SJCRH30 (cell line): Measurements from ENCODE around the gene B9D1. TPM values are rescaled to one million over a fixed set of nuclear protein-coding genes. Genes with fewer than 3 reads are reported as not detected.

Experiments
- DNase-seq, 2 experiments: peaks; one replicate each; pipeline ENCODE4 v3.0.0-alpha.2; 2015 to 2020
- H3K27ac ChIP-seq: fragments of 250-450 bp; sonication (Bioruptor Pico); 2 replicates; pipeline ENCODE4 v1.5.1; 2020; ENCODE audit warnings: mild to moderate bottlenecking, moderate library complexity
- H3K27me3 ChIP-seq: fragments of 250-450 bp; sonication (Bioruptor Pico); 2 replicates; pipeline ENCODE4 v1.5.1; 2020; ENCODE audit warnings: mild to moderate bottlenecking, moderate library complexity
- H3K36me3 ChIP-seq: fragments of 250-450 bp; sonication (Bioruptor Pico); 2 replicates; pipeline ENCODE4 v1.5.1; 2020; ENCODE audit warnings: mild to moderate bottlenecking, moderate library complexity
- H3K4me1 ChIP-seq: fragments of 250-450 bp; sonication (Bioruptor Pico); 2 replicates; pipeline ENCODE4 v1.5.1; 2020; ENCODE audit warnings: mild to moderate bottlenecking, moderate library complexity
- H3K4me3 ChIP-seq: fragments of 250-450 bp; sonication (Bioruptor Pico); 2 replicates; pipeline ENCODE4 v1.5.1; 2020; ENCODE audit warnings: mild to moderate bottlenecking, moderate library complexity
- H3K9me3 ChIP-seq: fragments of 250-450 bp; sonication (Bioruptor Pico); replicated peaks from 2 replicates; pipeline ENCODE4 v1.5.1; 2020; ENCODE audit warnings: mild to moderate bottlenecking, moderate library complexity
- total RNA-seq: library from RNA; depleted of rRNA; stranded (reverse); fragments of >200 nt; shearing (Covaris generic); gene quantifications from 2 replicates; pipeline ENCODE4 v1.2.3, GENCODE V29; 2014; rRNA removed

B9D1 gene
- total RNA-seq, 1 experiment from 2014 or later: 15.2 TPM

GRCh38 chr17:19299214-19299747, 63.2 kb downstream of the B9D1 start:
- Histone ChIP-seq H3K36me3 (no peaks in the 10 kb centered on the region), H3K27me3 (no peaks in the 10 kb centered on the region), H3K27ac (no peak overlapping the region), H3K4me3 (no peak overlapping the region), H3K4me1 (peaks cover 30% of the 10 kb centered on the region), H3K9me3 (no peaks in the 10 kb centered on the region)
- DNase-seq: no peak

- H3K27me3 ChIP-seq: no peaks in the 10 kb centered on the region
- no peak for DNase-seq
- H3K27ac ChIP-seq: no peak overlapping the region
- H3K36me3 ChIP-seq: no peaks in the 10 kb centered on the region
- H3K4me1 ChIP-seq: peaks cover 24% of the 10 kb centered on the region
- H3K4me3 ChIP-seq: no peak overlapping the region
- H3K9me3 ChIP-seq: no peaks in the 10 kb centered on the region
Measured at GRCh38 chr17:19298569-19299213, 63.8 kb downstream of the B9D1 start.

DNA sequence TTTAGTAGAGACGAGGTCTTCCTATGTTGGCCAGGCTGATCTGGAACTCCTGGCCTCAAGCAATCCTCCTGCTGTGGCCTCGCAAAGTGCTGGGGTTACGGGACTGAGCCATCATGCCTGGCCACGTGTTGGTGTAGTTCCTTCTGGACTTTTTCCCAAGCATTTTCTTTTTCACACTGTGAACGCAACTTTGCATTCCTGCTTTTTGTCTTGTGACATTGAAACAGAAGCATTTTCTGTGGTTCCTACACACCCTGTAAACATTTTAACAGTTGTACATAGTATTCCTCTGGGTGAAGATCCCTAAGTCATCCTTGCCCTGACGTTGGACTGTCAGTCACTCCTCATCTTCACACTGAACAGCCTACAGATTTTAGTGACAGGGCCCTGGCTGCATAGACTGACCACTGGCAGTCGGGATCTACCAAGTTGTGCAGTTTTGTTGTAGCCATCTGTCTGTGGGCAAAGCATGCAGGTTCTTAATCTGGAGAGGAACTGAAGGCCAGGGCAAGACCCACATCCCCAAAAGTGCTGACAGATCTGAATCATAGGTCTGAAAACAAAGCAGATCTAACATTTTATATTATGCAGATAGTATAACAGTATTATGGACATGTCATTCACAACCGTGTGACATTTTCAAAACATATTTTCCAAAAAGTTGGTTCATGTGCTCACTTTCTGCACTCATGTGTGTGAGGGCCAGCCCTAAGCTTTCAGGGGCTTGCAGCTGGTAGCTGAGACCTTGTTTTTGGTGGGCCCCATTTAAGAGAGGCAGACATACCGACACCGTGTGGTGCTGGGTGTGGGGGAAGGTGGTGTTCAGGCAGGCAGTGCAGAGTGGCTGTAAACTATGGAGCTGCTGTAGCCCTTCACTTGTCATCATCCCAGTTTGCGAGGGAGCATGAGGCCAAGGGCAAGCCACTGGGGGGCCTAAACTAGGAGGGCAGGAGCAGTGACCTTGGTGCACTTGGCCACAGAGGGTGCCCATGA, 65.4 kb downstream of the B9D1 start:
- no peak for DNase-seq
- Histone ChIP-seq H3K4me3 (no peak overlapping the region), H3K27me3 (no peaks in the 10 kb centered on the region), H3K36me3 (no peaks in the 10 kb centered on the region), H3K27ac (no peak overlapping the region), H3K9me3 (no peaks in the 10 kb centered on the region), H3K4me1 (peaks cover 8% of the 10 kb centered on the region; the same call in 1 of the 2 replicates)

GRCh38 chr17:19295473-19296135, 66.9 kb downstream of the B9D1 start:
- H3K27me3 ChIP-seq: no peaks in the 10 kb centered on the region
- DNase-seq: no peak
- no peaks in the 10 kb centered on the region for H3K36me3 ChIP-seq
- H3K27ac ChIP-seq: no peak overlapping the region
- H3K4me1 ChIP-seq: peaks cover 7% of the 10 kb centered on the region; the same call in 1 of the 2 replicates
- no peaks in the 10 kb centered on the region for H3K9me3 ChIP-seq
- no peak overlapping the region for H3K4me3 ChIP-seq

GRCh38 chr17:19294443-19294842, 68.1 kb downstream of the B9D1 start:
- Histone ChIP-seq H3K4me1 (peaks cover 7% of the 10 kb centered on the region; the same call in 1 of the 2 replicates), H3K9me3 (no peaks in the 10 kb centered on the region), H3K27me3 (no peaks in the 10 kb centered on the region), H3K4me3 (no peak overlapping the region), H3K27ac (no peak overlapping the region), H3K36me3 (no peaks in the 10 kb centered on the region)
- no peak for DNase-seq

Other genes starting within 250 kb of the B9D1 start
- 0.40 and 0.48 TPM in 2 replicates for gene GRAPL, start 235.1 kb downstream of the B9D1 start, total RNA-seq
- 56.4 and 64.1 TPM in 2 replicates for gene EPN2, start 125.4 kb downstream of the B9D1 start, total RNA-seq
- 38.3 and 43.1 TPM in 2 replicates for gene MAPK7, start 15.8 kb upstream of the B9D1 start, total RNA-seq
- 79.6 and 82.5 TPM in 2 replicates for gene MFAP4, start 24.5 kb upstream of the B9D1 start, total RNA-seq
- gene RNF112, start 48.5 kb upstream of the B9D1 start, total RNA-seq: 1.2 and 2.4 TPM in 2 replicates
- not detected in 2 replicates for gene SLC47A1, start 171.1 kb upstream of the B9D1 start, total RNA-seq